HS-27A (cell line): ENCODE data around the gene EZR.
"Not testable (repeated sequence)": the region's sequence is repeated elsewhere in the genome, so short reads cannot be mapped to it uniquely, and the experiment has no call there.

Experiments used
- DNase-seq: peaks from one replicate; pipeline ENCODE4 v3.0.0-alpha.2; 2012; ENCODE audit warnings: low read depth, missing footprints

The EZR gene

DNA sequence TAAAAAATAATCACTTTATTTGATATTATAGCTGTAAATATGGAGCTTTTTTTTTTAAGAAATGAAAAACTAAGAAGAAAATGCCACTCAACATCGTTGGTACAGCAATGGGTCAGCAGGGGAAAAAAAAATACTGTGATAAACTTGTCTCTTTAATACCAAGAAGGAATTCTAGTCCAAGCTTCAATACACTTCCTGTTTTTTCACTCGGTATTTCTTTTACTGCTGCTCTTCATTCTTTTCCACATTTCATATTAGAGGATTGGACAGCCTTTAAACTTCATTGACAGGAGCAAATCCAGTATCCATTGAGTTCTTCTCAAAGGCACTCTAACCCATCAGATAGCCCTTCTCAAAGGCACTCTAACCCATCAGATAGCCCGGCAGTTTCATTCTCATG lies 22.2 kb upstream of the EZR start:
- DNase-seq: no peak

DNA sequence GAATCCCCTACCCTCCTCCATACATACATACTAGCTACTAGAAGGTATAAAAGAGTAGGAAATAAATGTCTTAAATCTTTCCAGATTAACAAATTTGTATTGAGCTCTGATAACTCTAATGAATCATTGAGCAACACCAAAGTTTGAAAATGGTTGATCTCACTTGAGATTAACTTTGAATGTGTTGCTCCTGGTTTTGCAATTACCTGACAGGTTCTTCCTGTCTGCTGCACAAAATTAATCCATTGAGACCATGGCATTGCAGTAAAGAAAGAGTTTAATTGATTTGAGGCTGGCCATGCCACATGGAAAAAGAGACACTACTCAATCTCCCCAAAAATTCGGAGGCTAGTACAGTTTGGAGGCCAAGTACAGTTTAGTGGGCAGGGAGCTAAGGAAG lies 21.3 kb upstream of the EZR start:
- DNase-seq: no peak

DNA sequence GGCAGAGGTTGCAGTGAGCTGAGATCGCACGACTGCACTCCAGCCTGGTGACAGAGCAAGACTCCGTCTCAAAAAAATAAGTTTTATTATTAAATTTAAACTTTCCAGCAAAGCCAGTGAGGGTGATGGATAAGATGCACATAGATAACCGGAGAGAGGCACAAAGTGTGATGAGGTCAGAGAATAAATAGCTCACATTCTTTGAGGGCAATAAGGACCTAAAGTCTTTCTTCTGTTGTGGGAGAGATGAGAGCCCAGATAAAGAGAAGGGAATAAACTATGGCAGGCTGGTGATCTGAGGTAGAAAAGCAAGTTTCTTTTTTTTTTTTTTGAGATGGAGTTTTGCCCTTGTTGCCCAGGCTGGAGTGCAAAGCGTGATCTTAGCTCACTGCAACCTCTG lies 20.6 kb upstream of the EZR start:
- no peak for DNase-seq

DNA sequence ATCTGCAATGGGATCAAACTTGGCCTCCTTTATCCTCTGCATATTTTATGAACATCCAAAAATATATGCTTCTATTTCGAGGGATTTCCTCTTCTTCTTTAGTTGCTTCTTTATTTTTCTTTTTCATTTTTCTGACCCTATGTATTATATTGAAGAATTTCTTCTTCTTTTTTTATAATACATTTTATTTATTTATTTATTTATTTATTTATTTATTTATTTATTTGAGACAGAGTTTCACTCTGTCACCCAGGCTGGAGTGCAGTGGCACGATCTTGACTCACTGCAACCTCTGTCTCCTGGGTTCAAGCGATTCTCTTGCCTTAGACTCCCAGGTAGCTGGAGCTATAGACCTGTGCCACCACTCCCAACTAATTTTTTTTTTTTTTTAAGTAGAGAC lies 19.6 kb upstream of the EZR start:
- DNase-seq: not testable (repeated sequence)

DNA sequence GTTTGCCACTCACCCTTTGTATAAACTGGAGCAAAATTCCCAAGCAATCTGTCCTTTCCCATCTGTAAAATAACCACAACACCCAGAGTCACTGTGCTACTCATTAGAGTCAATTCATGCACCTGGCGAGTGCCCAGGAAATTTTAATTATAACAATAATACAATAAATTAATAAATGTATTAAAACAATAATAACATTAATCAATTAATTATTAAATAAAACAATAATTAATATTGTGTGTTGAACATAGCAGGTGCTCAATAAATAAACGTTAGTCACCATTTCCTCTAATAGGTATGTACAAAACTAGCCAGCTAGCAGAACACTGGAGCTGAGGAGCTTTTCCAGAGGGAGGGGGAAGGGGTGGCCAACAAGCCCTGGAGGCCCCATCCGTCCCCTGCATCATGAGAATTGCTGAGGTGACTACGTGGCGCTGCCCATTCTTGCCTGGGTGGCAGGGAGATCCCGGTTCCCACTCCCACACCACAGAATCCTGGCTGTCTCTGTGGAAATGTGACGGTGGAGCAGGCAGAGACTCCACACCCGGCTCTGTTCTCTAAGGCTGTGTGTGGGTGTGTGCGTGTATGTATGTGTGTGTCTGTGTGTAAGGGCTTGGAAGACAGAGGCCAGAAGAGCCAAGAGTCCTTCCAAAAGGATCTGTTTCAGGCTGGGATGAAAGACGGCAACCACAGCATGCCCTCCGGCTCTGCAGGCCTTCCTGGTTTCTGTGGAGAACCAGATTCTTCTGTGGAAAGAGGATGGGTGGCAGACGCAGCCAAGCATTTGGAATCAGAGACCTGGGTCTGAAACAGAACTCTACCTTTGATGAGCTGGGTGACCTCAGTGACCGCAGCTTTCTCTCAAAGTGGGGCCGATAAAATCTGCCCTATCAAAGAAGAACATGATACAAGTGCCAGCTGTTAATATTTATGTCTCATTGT lies 18.8 kb upstream of the EZR start:
- DNase-seq: no peak

DNA sequence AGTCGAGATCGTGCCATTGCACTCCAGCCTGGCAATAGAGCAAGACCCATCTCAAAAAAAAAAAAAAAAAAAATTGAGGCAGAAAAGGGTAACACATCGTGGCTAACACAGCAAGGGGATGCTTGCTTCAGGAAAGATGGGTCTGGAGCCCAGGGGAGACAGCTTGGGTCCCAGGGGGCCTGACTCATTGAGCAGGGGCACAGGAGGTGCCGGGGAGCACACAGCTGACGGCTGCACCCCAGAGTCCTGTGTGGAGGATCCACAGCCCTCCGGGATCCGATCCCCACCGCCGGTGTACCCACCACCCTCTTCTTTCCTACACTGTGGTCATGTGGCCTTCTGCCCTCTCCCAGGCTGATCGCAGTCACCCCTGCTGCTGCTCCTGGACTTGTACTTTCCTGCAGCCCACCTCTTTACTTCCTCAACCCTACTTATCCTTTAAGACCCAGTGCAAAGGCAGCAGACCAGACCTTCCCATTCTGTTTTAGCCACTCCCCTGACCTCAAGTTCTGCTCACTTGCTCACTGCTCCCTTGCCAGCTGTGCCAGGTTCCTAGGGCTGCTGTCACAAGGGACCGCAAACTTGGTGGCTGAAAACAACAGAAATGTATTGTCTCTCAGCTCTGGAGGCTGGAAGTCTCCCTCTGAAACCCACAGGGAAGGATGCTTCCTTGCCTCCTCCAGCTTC lies 17.6 kb upstream of the EZR start:
- DNase-seq: no peak

DNA sequence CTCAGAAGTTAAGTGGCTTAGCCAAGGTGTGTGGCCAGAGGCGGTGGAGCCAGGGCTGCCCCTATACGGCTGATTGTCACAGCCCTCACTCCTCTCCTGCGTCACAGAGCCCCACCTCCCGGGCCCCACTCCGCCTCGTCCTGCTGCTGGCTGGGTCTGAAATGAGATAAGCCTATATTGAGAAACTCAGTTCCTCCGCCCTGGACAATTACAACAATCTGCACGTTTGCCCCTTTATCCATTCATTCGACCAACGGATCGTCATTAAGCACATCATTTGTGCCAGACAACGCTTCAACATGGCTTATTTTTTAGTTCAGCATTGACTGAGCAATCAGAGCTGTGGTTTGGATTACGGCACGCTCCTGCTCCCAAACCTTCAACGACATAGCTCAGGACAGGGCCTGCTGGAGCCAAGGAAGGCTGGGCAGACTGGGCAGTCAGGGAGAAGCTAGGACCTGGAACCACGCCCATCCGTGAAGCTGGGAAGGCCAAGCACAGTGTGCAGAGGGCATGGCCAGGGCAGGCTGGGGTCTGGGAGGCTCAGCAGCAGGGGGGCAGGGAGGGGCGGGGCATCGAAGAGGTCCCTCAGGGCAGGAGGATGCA lies 16.6 kb upstream of the EZR start:
- no peak for DNase-seq

DNA sequence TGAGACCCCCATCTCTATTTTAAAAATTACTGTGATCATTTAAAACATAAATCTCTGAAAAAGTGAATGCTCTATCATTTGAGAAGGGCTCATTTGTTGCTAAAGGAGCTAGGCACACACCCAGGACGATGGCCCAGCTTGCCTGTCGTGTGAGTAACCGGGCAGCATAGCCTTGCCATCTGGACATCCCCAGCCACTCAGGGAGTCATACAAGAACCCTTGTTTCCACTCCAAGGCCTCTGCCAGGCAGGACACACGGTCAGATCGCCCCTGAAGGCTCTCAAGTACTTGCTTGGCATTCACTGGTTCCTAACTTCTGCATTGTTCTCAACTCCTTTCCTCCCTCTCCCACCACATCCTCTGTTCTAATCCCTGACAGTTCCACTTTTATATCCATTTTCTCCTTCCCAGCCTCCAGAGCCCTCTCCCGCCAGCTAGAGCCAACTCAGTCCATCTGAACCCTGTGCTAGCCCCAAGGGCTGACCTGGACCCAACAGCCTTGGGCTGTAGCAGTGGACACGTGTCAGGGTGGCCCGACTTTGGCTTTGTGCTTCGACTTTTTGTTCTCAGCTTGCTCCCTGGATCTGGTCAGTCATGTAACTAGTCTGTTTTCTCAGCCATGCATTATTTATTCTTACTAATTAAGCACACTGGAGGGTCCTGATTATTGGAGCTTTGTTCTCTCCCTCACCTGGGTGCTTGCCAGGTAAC lies 15.7 kb upstream of the EZR start:
- no peak for DNase-seq

DNA sequence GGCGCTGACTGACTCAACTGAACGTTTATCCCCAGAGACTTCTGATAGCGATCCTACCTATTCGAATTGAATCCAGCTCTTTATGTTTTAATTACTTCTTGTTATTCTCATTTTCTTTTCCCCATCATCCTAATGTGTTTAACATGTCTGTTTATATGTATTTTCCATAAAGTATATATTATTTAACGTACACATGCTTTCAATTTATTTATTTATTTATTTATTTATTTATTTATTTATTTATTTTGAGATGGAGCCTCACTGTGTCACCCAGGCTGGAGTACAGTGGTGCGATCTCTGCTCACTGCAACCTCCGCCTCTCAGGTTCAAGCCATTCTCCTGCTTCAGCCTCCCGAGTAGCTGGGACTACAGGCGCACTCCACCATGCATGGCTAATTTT lies 13.6 kb upstream of the EZR start:
- not testable (repeated sequence) for DNase-seq

DNA sequence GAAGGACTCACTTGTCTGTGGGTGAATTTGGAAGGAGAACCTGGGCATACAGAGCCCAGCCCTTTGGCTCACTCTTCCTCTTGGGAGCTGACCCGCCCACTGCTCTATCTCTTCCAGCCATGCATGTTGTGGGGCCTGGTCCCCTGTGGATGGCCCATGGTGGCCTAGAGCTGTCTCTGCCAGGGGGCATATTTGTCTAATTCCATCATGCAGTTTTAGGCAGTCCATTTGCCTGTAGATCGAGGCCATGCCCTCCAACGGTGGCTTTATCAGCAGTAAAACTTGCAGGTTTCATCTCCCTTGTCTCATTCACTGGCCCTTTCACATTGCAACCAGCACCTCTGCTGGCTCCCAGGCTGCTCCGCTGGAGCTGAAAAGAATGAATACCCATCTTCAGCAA lies 12.9 kb upstream of the EZR start:
- DNase-seq: no peak

DNA sequence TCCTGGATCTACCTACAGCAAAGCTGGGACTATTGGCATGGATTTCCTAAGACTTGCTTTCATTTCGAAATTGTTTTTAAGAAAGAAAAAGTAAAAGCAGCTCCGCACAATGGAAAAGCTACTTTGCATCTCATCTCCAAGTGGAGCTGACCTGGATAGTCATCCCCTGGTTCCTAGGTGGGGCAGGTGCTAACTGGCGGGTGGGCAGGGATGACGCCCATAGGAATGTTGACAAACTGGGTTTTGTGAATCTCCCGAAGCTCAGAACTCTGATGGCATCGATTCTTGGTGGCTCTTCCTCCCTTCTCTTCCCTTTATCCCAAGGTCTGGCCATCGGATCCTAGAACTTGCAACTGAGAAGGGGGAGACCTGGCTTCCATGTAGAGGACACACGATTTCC lies 12.4 kb upstream of the EZR start:
- no peak for DNase-seq

DNA sequence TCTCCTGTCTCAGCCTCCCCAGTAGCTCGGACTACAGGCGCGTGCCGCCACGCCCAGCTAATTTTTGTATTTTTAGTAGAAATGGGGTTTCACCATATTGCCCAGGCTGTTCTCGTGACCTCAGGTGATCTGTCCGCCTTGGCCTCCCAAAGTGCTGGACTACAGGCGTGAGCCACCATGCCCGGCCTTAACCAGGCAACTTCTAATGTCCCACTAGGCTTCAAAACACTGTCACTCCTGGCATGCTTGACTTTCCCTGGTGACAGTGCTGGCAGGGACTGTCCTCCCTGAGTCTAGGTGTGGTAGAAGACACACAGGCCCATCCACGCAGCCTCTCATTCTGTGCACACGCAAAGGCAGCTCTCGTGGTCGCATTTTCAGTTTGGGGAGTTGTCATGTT lies 11.6 kb upstream of the EZR start:
- DNase-seq: no peak

DNA sequence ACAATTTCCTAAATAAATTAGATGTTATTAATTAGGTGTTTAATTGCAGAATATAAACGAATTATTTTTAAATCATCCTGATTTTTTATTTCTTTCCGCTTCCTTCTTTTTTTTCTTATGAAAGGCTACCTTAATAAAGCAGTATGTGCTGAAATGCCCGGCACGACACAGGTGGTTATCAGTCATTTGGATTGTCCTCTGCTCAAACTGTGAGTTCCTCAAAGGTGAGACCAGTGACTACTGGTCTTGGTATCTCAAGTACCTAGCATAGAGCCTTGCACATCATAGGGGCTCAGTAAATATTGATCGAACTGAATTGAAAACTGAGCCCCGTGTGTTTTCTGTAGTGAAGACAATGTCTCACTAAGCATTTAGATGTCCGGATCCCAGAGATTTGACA lies 9.6 kb upstream of the EZR start:
- no peak for DNase-seq

DNA sequence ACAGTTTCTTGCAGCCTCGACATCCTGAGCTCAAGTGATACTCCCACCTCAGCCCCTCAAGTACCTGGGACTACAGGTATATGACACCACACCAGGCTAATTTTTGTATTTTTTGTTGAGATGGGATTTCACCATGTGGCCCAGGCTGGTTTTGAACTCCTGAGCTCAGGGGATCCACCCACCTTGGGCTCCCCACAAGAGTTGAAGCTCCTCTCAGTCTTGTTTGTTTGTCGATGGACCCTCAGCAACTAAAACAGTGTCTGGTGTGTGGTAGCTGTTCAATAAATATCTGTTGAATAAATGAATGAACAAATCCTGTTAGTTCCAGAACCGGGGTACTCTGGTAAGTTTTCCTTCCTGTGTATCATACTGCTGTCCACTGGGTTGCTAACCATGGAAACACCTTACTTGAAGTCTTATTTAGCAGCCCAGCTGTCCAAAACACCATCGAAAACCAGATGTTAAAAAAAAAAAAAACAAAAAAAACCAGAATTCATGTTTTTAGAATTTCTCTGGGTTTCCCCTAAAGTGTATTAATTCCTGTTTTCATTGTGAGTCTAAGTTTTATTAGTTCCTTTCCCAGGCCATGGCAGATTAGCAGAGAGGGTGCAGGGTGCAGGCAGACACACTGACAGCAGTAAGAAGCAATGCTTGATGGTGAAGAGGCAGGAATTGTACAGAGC lies 7.8 kb upstream of the EZR start:
- DNase-seq: no peak

DNA sequence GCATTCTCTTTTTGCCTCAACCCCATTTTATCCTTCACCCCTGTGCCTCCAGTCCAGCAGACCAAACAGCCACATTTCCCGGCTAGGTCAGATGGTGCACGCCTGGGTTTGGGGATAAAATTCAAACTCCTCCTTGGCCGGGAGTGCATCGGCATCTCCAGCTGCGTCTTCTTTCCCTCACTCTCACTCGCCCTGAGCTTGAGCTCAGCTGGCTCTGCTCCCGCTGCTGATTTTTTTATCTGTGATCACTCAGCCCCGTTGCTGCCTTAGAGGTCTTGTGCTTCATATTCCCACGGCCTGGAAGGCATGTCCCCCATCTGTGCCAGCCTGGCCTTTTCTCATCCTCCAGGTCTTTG lies 6.8 kb upstream of the EZR start:
- no peak for DNase-seq

DNA sequence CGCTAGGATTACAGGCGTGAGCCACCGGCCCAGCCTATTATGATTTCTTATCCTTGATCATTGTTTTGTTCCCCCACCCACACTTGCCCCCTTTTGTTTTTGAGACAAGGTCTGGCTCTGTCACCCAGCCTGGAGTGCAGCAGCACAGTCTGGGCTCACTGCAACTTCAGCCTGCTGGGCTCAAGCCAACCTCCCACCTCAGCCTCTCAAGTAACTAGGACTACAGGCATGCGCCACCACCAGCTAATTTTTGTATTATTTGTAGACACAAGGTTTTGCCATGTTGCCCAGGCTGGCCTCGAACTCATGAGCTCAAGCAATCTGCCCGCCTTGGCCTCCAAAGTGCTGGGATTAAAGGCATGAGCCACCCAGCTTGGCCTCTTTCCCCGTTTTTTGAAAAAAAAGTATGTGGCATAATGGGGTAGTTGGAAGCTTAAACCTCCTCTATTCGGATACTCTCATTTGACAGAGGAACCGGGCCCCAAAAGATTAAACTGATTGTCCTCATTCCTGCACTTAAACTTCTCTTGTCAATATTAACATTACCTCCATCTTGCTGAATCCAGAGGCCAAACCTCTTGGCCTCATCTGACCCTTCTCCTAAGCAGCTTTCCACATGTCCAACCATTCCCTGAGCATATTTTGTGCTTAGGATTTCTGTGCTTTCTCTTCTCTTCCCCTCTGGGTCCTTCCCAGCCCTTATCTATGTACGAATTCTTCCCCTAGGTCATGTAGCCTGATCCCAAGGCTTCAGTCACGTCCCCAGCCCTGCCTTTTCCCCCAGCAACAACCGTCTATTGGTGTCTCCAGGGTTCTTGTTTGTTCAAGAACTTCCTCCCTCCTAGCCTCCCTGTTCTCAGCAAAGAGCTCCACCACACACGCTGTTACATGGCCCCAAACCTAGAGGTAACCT lies 6.1 kb upstream of the EZR start:
- DNase-seq: no peak

DNA sequence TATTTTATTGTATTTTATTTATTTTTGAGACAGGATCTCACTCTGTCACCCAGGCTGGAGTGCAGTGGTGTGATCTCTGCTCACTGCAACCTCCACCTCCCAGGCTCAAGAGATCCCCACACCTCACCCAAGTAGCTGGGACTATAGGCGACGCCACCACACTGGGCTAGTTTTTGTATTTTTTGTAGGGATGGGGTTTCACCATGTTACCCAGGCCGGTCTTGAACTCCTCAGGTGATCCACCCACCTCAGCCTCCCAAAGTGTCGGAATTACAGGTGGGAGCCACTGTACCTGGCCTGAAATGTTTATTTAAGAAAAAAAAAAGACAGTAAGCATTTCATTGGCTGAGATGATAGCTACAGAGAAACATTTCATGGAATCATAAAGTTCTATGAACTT lies 4.4 kb upstream of the EZR start:
- not testable (repeated sequence) for DNase-seq

DNA sequence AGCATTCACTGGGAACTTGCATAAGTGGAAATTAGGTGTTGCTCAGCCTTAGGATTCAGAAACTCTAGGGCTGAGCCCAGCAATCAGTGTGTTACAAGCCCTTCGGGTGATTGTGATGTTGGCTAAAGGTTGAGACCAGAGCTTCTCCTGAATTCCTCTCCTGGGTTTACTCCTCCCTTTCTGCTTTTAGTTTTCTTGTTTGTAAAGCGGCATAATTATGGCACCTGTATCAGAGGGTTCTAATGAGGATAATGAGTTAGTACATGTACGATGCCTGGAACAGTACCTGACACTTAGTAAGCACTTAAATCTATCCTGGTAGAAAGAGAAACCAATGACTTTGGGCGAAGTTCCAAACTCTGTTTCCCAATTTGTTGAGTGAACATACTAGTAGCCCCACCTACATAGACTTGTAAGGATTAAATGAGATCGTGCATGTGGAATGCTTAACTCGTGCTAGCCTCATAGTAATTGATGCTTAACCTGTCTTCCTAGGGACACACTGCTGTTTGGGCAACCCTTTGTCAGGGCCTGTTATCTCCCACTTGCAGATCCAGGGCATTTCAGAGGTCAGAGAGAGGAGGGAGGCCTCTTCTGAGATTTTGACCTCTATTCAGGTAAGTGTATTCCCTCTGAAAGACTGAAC lies 932 bp upstream of the EZR start:
- no peak for DNase-seq

DNA sequence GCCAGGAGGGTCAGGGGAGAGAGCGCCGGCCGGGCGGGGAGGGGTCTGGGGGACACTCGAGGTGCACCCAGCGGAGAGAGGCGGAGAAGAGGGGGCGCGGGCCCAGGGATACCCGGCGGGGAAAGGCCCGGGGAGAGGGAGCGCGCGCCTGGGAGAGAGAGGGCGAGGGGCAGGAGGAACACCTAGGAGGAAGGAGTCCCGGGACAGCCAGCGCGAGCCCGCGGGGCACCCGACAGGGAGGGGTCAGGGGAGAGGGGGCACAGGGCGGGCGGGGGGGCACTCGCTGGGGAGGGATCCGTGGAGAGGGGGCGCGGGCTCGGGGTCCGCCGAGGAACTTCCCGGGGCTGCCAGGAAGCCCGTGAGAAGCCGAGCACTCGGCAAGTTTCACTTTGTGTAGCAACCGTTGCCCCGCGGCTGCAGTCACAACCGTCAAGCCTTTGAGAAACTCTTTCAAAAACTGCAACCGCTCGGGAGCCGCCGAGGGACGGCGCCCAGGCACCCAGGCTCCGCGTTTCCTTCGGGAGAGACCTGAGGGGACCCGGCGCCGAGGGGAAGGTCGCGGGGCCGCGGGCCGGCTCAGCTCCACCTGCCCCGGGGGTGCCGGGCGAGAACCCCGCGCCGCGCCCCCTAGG lies 471 bp downstream of the EZR start:
- DNase-seq: no peak
